Brain microvascular endothelial cell (primary cell): Measurements from ENCODE around the gene MDM4.

ENCODE experiments used
- DNase-seq: peaks from one replicate; pipeline ENCODE4 v3.0.0-alpha.2; 2020
- H3K27ac ChIP-seq: fragments of 250-450 bp; sonication (Bioruptor Pico); 2 replicates; pipeline ENCODE4 v1.5.1; 2020; ENCODE audit warnings: mild to moderate bottlenecking, moderate library complexity
- H3K27me3 ChIP-seq: fragments of 250-450 bp; sonication (Bioruptor Pico); replicated peaks from 2 replicates; pipeline ENCODE4 v1.5.1; 2020; ENCODE audit warnings: mild to moderate bottlenecking
- H3K36me3 ChIP-seq: fragments of 250-450 bp; sonication (Bioruptor Pico); replicated peaks from 2 replicates; pipeline ENCODE4 v1.5.1; 2020; ENCODE audit warnings: mild to moderate bottlenecking
- H3K4me3 ChIP-seq: 2 replicates; pipeline ENCODE4 v1.5.1; 2011; ENCODE audit warnings: low read depth, mild to moderate bottlenecking, control low read depth, low read length, moderate library complexity
- CTCF ChIP-seq: IDR thresholded peaks from 2 replicates; pipeline ENCODE4 v1.5.1; 2011; ENCODE audit warnings: low read depth, mild to moderate bottlenecking, moderate library complexity, low read length, control low read depth, inconsistent platforms; ENCODE audit errors: missing control alignments
- in situ Hi-C: cut with HindIII; loops from 2 replicates; pipeline ENCODE4 v1.10.0; 2017; ENCODE audit warnings: low sequenced_read_pairs, low pct_ligation_motif_present

MDM4 gene

GRCh38 chr1:204600968-204601367 is 84.8 kb downstream of the MDM4 start:
- in situ Hi-C loops = no loop called here
- Histone ChIP-seq H3K27ac (no peak overlapping the region), H3K36me3 (no peaks in the 10 kb centered on the region), H3K4me3 (no peak overlapping the region), H3K27me3 (no peaks in the 10 kb centered on the region)
- peak; percentile 26 for TF ChIP-seq CTCF
- DNase-seq = no peak

DNA sequence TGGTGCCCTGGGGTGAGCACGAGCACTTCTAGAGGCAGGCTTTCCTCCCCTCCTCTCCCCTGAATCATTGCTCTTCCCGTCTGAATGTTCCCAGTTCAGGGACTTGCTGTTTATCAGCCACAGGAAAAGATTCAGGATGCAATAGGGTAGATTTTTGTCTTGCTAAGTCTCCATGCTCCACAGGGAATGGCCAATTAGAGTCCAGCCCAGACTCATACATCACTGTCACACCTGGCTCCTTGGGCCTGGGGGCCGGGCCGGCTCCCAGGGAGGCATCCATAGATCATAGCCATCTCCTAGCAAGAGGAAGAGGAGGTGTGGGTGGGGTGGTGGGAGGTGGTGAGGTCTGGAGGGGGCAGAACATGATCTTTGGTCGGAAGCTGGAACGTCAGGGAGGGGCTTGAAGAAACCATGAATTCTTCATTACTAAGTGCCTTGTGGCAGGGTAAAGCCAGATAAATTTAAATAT is 85.9 kb downstream of the MDM4 start:
- in situ Hi-C loops = no loop called here

DNA sequence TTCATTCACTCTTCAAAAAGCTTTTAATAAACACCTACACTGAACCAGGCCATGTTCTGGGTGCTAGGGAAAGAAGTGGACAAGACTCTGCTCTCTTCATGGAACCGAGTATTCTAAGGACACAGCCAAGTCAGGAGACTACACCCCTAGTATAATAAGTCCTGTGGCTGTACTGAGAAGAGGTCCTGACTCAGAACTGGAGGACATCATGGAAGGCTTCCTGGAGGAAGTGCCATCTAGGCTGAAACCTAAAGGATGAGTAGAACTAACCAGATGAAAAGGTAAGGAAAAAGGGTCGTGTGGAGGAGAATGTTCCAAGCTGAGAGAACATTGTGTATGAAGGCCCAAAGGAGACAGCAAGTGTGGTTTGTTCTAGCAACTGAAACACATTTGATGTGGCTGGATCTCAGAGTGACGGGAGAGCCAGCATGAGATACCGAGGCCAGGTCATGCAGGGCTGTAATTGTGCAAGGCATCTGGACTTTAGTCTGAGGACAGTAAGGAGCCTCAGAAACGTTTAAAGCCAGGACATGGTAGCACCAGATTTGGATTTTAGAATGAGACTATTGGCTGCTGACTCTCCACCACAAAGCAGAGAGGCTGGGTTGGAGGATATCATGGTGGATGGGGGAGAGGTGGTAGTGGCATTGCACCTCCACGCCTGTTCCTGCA is 86.8 kb downstream of the MDM4 start:
- Histone ChIP-seq H3K27me3 (no peaks in the 10 kb centered on the region), H3K36me3 (no peaks in the 10 kb centered on the region), H3K4me3 (no peak overlapping the region), H3K27ac (no peak overlapping the region)
- TF ChIP-seq CTCF = no peak
- DNase-seq = no peak
- in situ Hi-C loops = no loop called here

More for the DNA sequence above, 85.9 kb downstream of the MDM4 start:
- H3K27ac ChIP-seq = no peak overlapping the region
- TF ChIP-seq CTCF = no peak
- no peak overlapping the region for H3K4me3 ChIP-seq
- no peaks in the 10 kb centered on the region for H3K36me3 ChIP-seq
- no peak for DNase-seq
- no peaks in the 10 kb centered on the region for H3K27me3 ChIP-seq

DNA sequence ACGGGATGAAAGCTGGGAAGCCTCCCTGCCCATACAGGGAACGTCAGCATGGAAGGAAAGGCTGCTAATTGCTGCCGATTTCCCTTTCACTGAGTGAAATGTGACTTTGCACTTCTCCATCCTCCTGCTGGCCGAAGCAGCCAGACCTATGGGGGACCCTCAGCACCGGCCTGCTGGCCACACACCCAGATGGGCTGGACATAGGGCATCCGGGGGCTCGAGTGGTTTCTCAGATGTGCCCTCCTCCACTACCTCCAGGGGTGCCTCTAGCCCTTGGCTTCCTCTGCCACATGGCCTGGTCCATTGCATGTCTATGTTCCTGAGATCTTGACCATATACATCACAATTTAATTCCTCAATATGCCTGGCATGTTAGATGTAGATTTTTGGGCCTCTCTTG is 89.6 kb downstream of the MDM4 start:
- in situ Hi-C loops = no loop called here
- DNase-seq = no peak
- H3K27ac ChIP-seq = no peak overlapping the region
- TF ChIP-seq CTCF = no peak
- peaks cover 2% of the 10 kb centered on the region for H3K27me3 ChIP-seq
- no peak overlapping the region for H3K4me3 ChIP-seq
- no peaks in the 10 kb centered on the region for H3K36me3 ChIP-seq
